CD14-positive monocyte (primary cell): Measurements from ENCODE around the gene HSPA5. TPM values are rescaled to one million over a fixed set of nuclear protein-coding genes. Genes with fewer than 3 reads are reported as not detected.

Experiments used
- DNase-seq, 3 donors: peaks; one replicate each; pipeline ENCODE4 v3.0.0-alpha.2; 2011 to 2022
- H2AFZ ChIP-seq: 2 replicates; pipeline ENCODE4 v1.6.0; 2012; ENCODE audit warnings: mild to moderate bottlenecking, low read depth, low read length, inconsistent platforms; ENCODE audit not compliant: insufficient read depth, poor library complexity, severe bottlenecking
- H3K27ac ChIP-seq, 2 donors: 1 replicate in 1 of 2; 2 replicates in 1 of 2; pipeline ENCODE4 v1.5.1; 2012 to 2013; ENCODE audit warnings: low read length in 2 of 2, control low read depth in 1 of 2, inconsistent platforms in 1 of 2, low read depth in 1 of 2, mild to moderate bottlenecking in 1 of 2
- H3K27me3 ChIP-seq, 2 donors: one replicate each; pipeline versions ENCODE4 v1.6.0 to v1.6.1; 2011 to 2013; ENCODE audit warnings: low read length in 2 of 2; ENCODE audit not compliant: control insufficient read depth in 2 of 2, insufficient read depth in 2 of 2
- H3K36me3 ChIP-seq, 2 donors: replicated peaks in 1 of 2; 1 replicate in 1 of 2; 2 replicates in 1 of 2; pipeline versions ENCODE4 v1.5.1 to v1.6.1; 2012 to 2013; ENCODE audit warnings: low read length in 2 of 2, control low read depth in 1 of 2, inconsistent platforms in 1 of 2, mild to moderate bottlenecking in 1 of 2; ENCODE audit not compliant: insufficient read depth in 2 of 2, control insufficient read depth in 1 of 2
- H3K4me1 ChIP-seq, 2 donors: 1 replicate in 1 of 2; 2 replicates in 1 of 2; pipeline versions ENCODE4 v1.5.1 to v1.6.1; 2012 to 2013; ENCODE audit warnings: low read length in 2 of 2, control low read depth in 1 of 2, inconsistent platforms in 1 of 2, mild to moderate bottlenecking in 1 of 2, moderate library complexity in 1 of 2; ENCODE audit not compliant: insufficient read depth in 2 of 2, control insufficient read depth in 1 of 2
- H3K4me2 ChIP-seq: replicated peaks from 2 replicates; pipeline ENCODE3; 2012; ENCODE audit warnings: low read length, moderate library complexity, mild to moderate bottlenecking; ENCODE audit not compliant: poor library complexity, severe bottlenecking; ENCODE audit errors: extremely low read depth
- H3K4me3 ChIP-seq, 3 experiments: fragments of 200-600 bp in 1 of 3; sonication (generic) in 1 of 3; replicated peaks in 1 of 3; 1 replicate in 2 of 3; 2 replicates in 1 of 3; pipeline ENCODE4 v1.5.1; 2011 to 2013; ENCODE audit warnings: low read length in 3 of 3, mild to moderate bottlenecking in 3 of 3, control low read depth in 2 of 3, low read depth in 2 of 3, inconsistent platforms in 1 of 3, moderate library complexity in 1 of 3
- H3K79me2 ChIP-seq: 2 replicates; pipeline ENCODE4 v1.6.0; 2012; ENCODE audit warnings: mild to moderate bottlenecking, control low read depth, inconsistent platforms, low read length, moderate library complexity; ENCODE audit not compliant: insufficient read depth
- H3K9ac ChIP-seq: 2 replicates; pipeline ENCODE4 v1.6.0; 2017; ENCODE audit warnings: low read length, mild to moderate bottlenecking; ENCODE audit not compliant: insufficient read depth, poor library complexity, severe bottlenecking
- H3K9me3 ChIP-seq, 2 donors: replicated peaks in 1 of 2; 1 replicate in 1 of 2; 2 replicates in 1 of 2; pipeline versions ENCODE4 v1.5.1 to v1.6.1; 2012 to 2013; ENCODE audit warnings: low read length in 2 of 2, control low read depth in 1 of 2; ENCODE audit not compliant: control insufficient read depth in 1 of 2, insufficient read depth in 1 of 2
- H4K20me1 ChIP-seq: 2 replicates; pipeline ENCODE4 v1.6.0; 2012; ENCODE audit warnings: mild to moderate bottlenecking, low read length, control low read depth, moderate library complexity; ENCODE audit not compliant: insufficient read depth
- H3K27ac Mint-ChIP-seq, 7 donors: one replicate each; pipeline ENCODE4 v1.8.0; 2020; ENCODE audit warnings: mild to moderate bottlenecking in 7 of 7, mixed read lengths in 7 of 7, moderate library complexity in 6 of 7, inconsistent platforms in 2 of 7
- H3K27me3 Mint-ChIP-seq, 3 donors: one replicate each; pipeline ENCODE4 v1.8.0; 2021 to 2022; ENCODE audit warnings: low read depth in 3 of 3, mild to moderate bottlenecking in 3 of 3, mixed read lengths in 3 of 3, moderate library complexity in 3 of 3, inconsistent platforms in 1 of 3
- H3K36me3 Mint-ChIP-seq, 2 donors: one replicate each; pipeline ENCODE4 v1.8.0; 2020; ENCODE audit warnings: mixed read lengths in 2 of 2, inconsistent platforms in 1 of 2, mild to moderate bottlenecking in 1 of 2
- H3K4me1 Mint-ChIP-seq: one replicate; pipeline ENCODE4 v1.8.0; 2020; ENCODE audit warnings: mild to moderate bottlenecking, mixed read lengths
- H3K4me3 Mint-ChIP-seq, 2 donors: one replicate each; pipeline ENCODE4 v1.8.0; 2020; ENCODE audit warnings: mild to moderate bottlenecking in 2 of 2, mixed read lengths in 2 of 2, moderate library complexity in 1 of 2
- H3K9me3 Mint-ChIP-seq, 7 donors: one replicate each; pipeline ENCODE4 v1.8.0; 2020 to 2022; ENCODE audit warnings: mixed read lengths in 7 of 7, mild to moderate bottlenecking in 6 of 7, moderate library complexity in 6 of 7, inconsistent platforms in 2 of 7
- CTCF ChIP-seq: fragments of 200-600 bp; IDR thresholded peaks from one replicate; pipeline ENCODE4 v1.8.0; 2022; ENCODE audit warnings: antibody characterized with exemption, mild to moderate bottlenecking
- WGBS: methylation state at CpG from one replicate; pipeline ENCODE4 v1.1.5; 2013; ENCODE audit warnings: missing lambda C conversion rate; ENCODE audit not compliant: insufficient coverage; 5-methylcytosine and 5-hydroxymethylcytosine counted together
- intact Hi-C, 2 donors: fragments of 100-400 bp; cut with micrococcal nuclease; formaldehyde crosslinking; loops; one replicate each; pipeline versions ENCODE4 v1.15.0 to v1.15.1; 2023
- polyA plus RNA-seq, 3 donors: library from polyadenylated mRNA; depleted of rRNA in 1 of 3; unstranded in 2 of 3; stranded (reverse) in 1 of 3; fragments of 300-500 nt in 2 of 3; fragments of >200 nt in 1 of 3; fragmentation: Illumina TruSeq in 2 of 3; gene quantifications; 1 replicate in 2 of 3; 2 replicates in 1 of 3; pipeline ENCODE4 v1.2.3, GENCODE V29; 2012 to 2021

Gene HSPA5
- polyA plus RNA-seq, 3 donors = 105 to 238 (median 156) TPM

DNA sequence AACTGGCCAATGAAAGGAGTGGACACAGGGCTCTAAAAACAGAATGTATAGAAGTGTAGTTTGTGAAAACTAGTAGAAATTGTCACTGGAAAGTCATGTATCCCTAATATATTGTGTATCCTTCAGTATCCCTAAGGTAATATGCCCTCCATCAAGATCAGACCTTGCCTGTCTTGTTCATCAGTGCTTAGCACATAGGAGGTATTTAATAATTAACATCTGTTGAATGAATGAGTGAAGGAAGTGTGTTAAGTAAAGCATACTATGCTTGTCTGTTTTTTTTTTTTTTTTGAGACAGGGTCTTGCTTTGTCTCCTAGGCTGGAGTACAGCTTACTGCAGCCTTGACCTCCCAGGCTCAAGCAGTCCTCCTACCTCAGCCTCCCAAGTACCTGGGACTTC lies 36.3 kb upstream of the HSPA5 start:
- H3K27me3 ChIP-seq = no peaks in the 10 kb centered on the region
- Mint-ChIP-seq H3K4me3 (no peak overlapping the region), H3K27me3 (peaks cover 0 to 2% (median 0%) of the 10 kb centered on the region in 3 donors), H3K36me3 (peaks cover 9 to 36% of the 10 kb centered on the region in 2 donors), H3K9me3 (no peaks in the 10 kb centered on the region), H3K4me1 (peaks cover 15% of the 10 kb centered on the region), H3K27ac (peak overlapping the region in 2 of 7 donors; percentile 44 to 50)
- H3K9ac ChIP-seq = no peak overlapping the region
- peak overlapping the region in 1 of 2 donors; percentile 26 for H3K27ac ChIP-seq
- no peaks in the 10 kb centered on the region for H3K9me3 ChIP-seq
- no peak overlapping the region for H3K4me3 ChIP-seq
- intact Hi-C loops = loop anchor here in 1 of 2 donors (10.0 kb wide), 1 partner anchor 63 kb away; no protein-coding TSS in a partner anchor
- no peak overlapping the region for H2AFZ ChIP-seq
- H3K79me2 ChIP-seq = peaks cover 99% of the 10 kb centered on the region
- DNase-seq = no peak
- H3K4me2 ChIP-seq = no peak overlapping the region
- no peak for TF ChIP-seq CTCF
- peaks cover 99% of the 10 kb centered on the region for H4K20me1 ChIP-seq
- H3K36me3 ChIP-seq = peaks cover 10 to 21% of the 10 kb centered on the region in 2 donors
- peaks cover 6 to 12% of the 10 kb centered on the region in 2 donors for H3K4me1 ChIP-seq

GRCh38 chr9:125276771-125277170 lies 35.6 kb upstream of the HSPA5 start:
- Mint-ChIP-seq H3K27ac (no peak overlapping the region), H3K27me3 (peaks cover 0 to 2% (median 0%) of the 10 kb centered on the region in 3 donors), H3K4me1 (peaks cover 21% of the 10 kb centered on the region), H3K4me3 (no peak overlapping the region), H3K9me3 (no peaks in the 10 kb centered on the region), H3K36me3 (peaks cover 9 to 37% of the 10 kb centered on the region in 2 donors)
- Histone ChIP-seq H4K20me1 (peaks cover 100% of the 10 kb centered on the region), H3K27me3 (no peaks in the 10 kb centered on the region), H3K9me3 (no peaks in the 10 kb centered on the region), H3K27ac (peak overlapping the region in 1 of 2 donors; percentile 26), H3K4me2 (no peak overlapping the region), H3K36me3 (peaks cover 10 to 21% of the 10 kb centered on the region in 2 donors), H3K4me1 (peaks cover 11 to 18% of the 10 kb centered on the region in 2 donors), H2AFZ (no peak overlapping the region), H3K9ac (no peak overlapping the region), H3K4me3 (no peak overlapping the region), H3K79me2 (peaks cover 100% of the 10 kb centered on the region)
- no peak for DNase-seq
- TF ChIP-seq CTCF = no peak
- intact Hi-C loops = loop anchor here in 1 of 2 donors (10.0 kb wide), 1 partner anchor 62 kb away; no protein-coding TSS in a partner anchor
- whole genome bisulfite sequencing = 100% methylated on average over 2 of the region's 4 CpGs
